Astrocyte (in vitro differentiated cells and primary cell): Measurements from ENCODE around the gene TMEM232.

Experiments
- CTCF ChIP-seq: IDR thresholded peaks from 2 replicates; pipeline ENCODE4 v1.5.1; 2011; ENCODE audit warnings: low read depth, mild to moderate bottlenecking, inconsistent platforms, low read length, moderate library complexity; ENCODE audit not compliant: insufficient read depth
- EZH2 ChIP-seq: IDR thresholded peaks from 2 replicates; pipeline ENCODE4 v1.6.1; 2012; ENCODE audit warnings: mild to moderate bottlenecking, low read length, inconsistent platforms; ENCODE audit not compliant: insufficient read depth

DNA sequence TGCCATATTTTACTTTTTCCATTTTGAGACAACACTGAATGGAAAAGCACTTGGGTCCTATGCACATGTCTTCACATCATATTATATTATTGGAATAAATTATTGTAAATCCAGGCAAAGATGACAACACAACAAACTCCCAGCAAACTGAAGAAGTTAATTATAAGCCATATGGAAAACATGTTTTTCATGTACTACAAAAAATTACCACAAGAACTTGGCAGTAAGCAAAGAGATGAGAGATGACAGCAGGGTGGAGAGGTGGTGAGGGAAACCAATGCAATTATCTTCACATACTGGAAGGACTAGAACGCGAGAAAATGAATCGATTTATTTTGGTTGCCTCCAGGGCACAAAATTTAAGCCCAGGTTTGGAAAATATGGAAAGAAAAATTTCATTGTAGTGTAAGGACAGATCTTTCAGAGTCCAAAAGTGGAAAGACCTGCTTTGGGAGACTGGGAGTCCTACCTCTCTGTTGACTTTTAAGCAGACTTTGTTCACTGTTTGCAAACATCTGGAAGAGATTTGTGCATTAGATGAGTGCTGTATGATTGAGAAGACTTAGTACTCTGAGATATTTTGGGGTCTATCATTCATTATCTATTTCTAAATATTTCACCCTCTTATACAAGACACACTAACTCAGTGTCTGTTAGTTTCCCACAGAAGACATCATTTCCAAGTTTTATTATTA lies 138.0 kb downstream of the TMEM232 start:
- TF ChIP-seq CTCF, result no peak
- no peak for TF ChIP-seq EZH2
